H9 (cell line): ENCODE measurements around the gene KLHDC10. TPM values are rescaled to one million over a fixed set of nuclear protein-coding genes. Genes with fewer than 3 reads are reported as not detected.

Source experiments
- DNase-seq: peaks from one replicate; pipeline ENCODE4 v3.0.0-alpha.2; 2017
- H2AFZ ChIP-seq: one replicate; pipeline ENCODE4 v1.6.1; 2013; ENCODE audit warnings: mild to moderate bottlenecking, low read length, control low read depth, moderate library complexity
- H2AK5ac ChIP-seq: 2 replicates; pipeline ENCODE4 v1.6.1; 2013; ENCODE audit warnings: low read length, control low read depth, mixed read lengths; ENCODE audit not compliant: insufficient read length
- H2BK120ac ChIP-seq: one replicate; pipeline ENCODE4 v1.6.1; 2013; ENCODE audit warnings: low read depth, mild to moderate bottlenecking, low read length, control low read depth, inconsistent platforms; ENCODE audit not compliant: poor library complexity, severe bottlenecking
- H2BK12ac ChIP-seq: 2 replicates; pipeline ENCODE4 v1.6.1; 2013; ENCODE audit warnings: low read length, control low read depth, mixed read lengths, low read depth; ENCODE audit not compliant: insufficient read length
- H2BK15ac ChIP-seq: 2 replicates; pipeline ENCODE4 v1.6.1; 2013; ENCODE audit warnings: low read depth, low read length, control low read depth
- H2BK20ac ChIP-seq: one replicate; pipeline ENCODE4 v1.6.1; 2013; ENCODE audit warnings: low read depth, mild to moderate bottlenecking, low read length, control low read depth, inconsistent platforms; ENCODE audit not compliant: poor library complexity, severe bottlenecking
- H2BK5ac ChIP-seq: 2 replicates; pipeline ENCODE4 v1.6.1; 2013; ENCODE audit warnings: low read length, control low read depth, mixed read lengths; ENCODE audit not compliant: insufficient read length
- H3K14ac ChIP-seq: 2 replicates; pipeline ENCODE4 v1.6.1; 2013; ENCODE audit warnings: low read length, control low read depth; ENCODE audit not compliant: insufficient read depth
- H3K18ac ChIP-seq: 2 replicates; pipeline ENCODE4 v1.6.1; 2013; ENCODE audit warnings: low read depth, mild to moderate bottlenecking, mixed read lengths, low read length, control low read depth; ENCODE audit not compliant: insufficient read length
- H3K23ac ChIP-seq: 2 replicates; pipeline ENCODE4 v1.6.1; 2013; ENCODE audit warnings: low read length, control low read depth, mixed read lengths, low read depth; ENCODE audit not compliant: insufficient read length
- H3K23me2 ChIP-seq: 2 replicates; pipeline ENCODE4 v1.6.1; 2013; ENCODE audit warnings: low read depth, mild to moderate bottlenecking, mixed read lengths, low read length, control low read depth; ENCODE audit not compliant: insufficient read length, poor library complexity, severe bottlenecking
- H3K27ac ChIP-seq: 2 replicates; pipeline ENCODE4 v1.5.1; 2013; ENCODE audit warnings: low read length, control low read depth, mixed read lengths, low read depth; ENCODE audit not compliant: insufficient read length
- H3K27me3 ChIP-seq: 2 replicates; pipeline ENCODE4 v1.6.1; 2013; ENCODE audit warnings: low read length, control low read depth, inconsistent platforms; ENCODE audit not compliant: insufficient read depth
- H3K4ac ChIP-seq: 2 replicates; pipeline ENCODE4 v1.6.1; 2013; ENCODE audit warnings: low read depth, mild to moderate bottlenecking, control low read depth, inconsistent platforms, low read length, moderate library complexity
- H3K4me1 ChIP-seq: 2 replicates; pipeline ENCODE4 v1.6.1; 2013; ENCODE audit warnings: low read length, control low read depth, inconsistent platforms; ENCODE audit not compliant: insufficient read depth
- H3K4me2 ChIP-seq: 2 replicates; pipeline ENCODE4 v1.6.1; 2013; ENCODE audit warnings: low read length, control low read depth, mixed read lengths; ENCODE audit not compliant: insufficient read length, insufficient read depth
- H3K56ac ChIP-seq: 2 replicates; pipeline ENCODE4 v1.6.1; 2013; ENCODE audit warnings: low read depth, mild to moderate bottlenecking, mixed read lengths, low read length, control low read depth; ENCODE audit not compliant: insufficient read length
- H3K79me1 ChIP-seq: 2 replicates; pipeline ENCODE4 v1.6.1; 2013; ENCODE audit warnings: low read depth, mild to moderate bottlenecking, moderate library complexity, low read length, control low read depth, inconsistent platforms; ENCODE audit not compliant: insufficient read depth, poor library complexity, severe bottlenecking
- H3K79me2 ChIP-seq: 2 replicates; pipeline ENCODE4 v1.6.1; 2013; ENCODE audit warnings: low read length, control low read depth, inconsistent platforms; ENCODE audit not compliant: insufficient read depth
- H3K9ac ChIP-seq: 2 replicates; pipeline ENCODE4 v1.6.1; 2013; ENCODE audit warnings: low read length, control low read depth, mixed read lengths; ENCODE audit not compliant: insufficient read length; ENCODE audit errors: extremely low read depth
- H3K9me3 ChIP-seq: one replicate; pipeline ENCODE4 v1.6.1; 2013; ENCODE audit warnings: low read depth, low read length, inconsistent platforms; ENCODE audit not compliant: control insufficient read depth
- H3T11ph ChIP-seq: one replicate; pipeline ENCODE4 v1.6.1; 2013; ENCODE audit warnings: mild to moderate bottlenecking, low read length, control low read depth, inconsistent platforms
- H4K20me1 ChIP-seq: one replicate; pipeline ENCODE4 v1.6.1; 2013; ENCODE audit not compliant: control insufficient read depth, insufficient read length, insufficient read depth
- H4K5ac ChIP-seq: 2 replicates; pipeline ENCODE4 v1.6.1; 2013; ENCODE audit warnings: low read depth, mild to moderate bottlenecking, mixed read lengths, low read length, control low read depth; ENCODE audit not compliant: insufficient read length
- H4K8ac ChIP-seq: replicated peaks from 2 replicates; pipeline ENCODE4 v1.6.1; 2013; ENCODE audit warnings: low read length, control low read depth, mixed read lengths, low read depth; ENCODE audit not compliant: insufficient read length
- H4K91ac ChIP-seq: 2 replicates; pipeline ENCODE4 v1.6.1; 2013; ENCODE audit warnings: low read depth, mild to moderate bottlenecking, moderate library complexity, mixed read lengths, low read length, control low read depth; ENCODE audit not compliant: insufficient read length
- H3K27ac Mint-ChIP-seq, 3 experiments: 2 replicates in 2 of 3; 3 replicates in 1 of 3; pipeline ENCODE4 v1.8.0; 2020 to 2021; ENCODE audit warnings: mixed read lengths in 3 of 3, mild to moderate bottlenecking in 1 of 3, moderate library complexity in 1 of 3
- H3K27me3 Mint-ChIP-seq: 2 replicates; pipeline ENCODE4 v1.8.0; 2021; ENCODE audit warnings: low read depth, mild to moderate bottlenecking, moderate library complexity, mixed read lengths
- H3K36me3 Mint-ChIP-seq, 3 experiments: 2 replicates in 2 of 3; 3 replicates in 1 of 3; pipeline ENCODE4 v1.8.0; 2020 to 2021; ENCODE audit warnings: low read depth in 3 of 3, mixed read lengths in 3 of 3; ENCODE audit not compliant: insufficient read depth in 1 of 3
- H3K4me1 Mint-ChIP-seq, 2 experiments: 2 replicates each; pipeline ENCODE4 v1.8.0; 2020; ENCODE audit warnings: mixed read lengths in 2 of 2
- H3K4me3 Mint-ChIP-seq, 2 experiments: 2 replicates in 1 of 2; 3 replicates in 1 of 2; pipeline ENCODE4 v1.8.0; 2020 to 2021; ENCODE audit warnings: mild to moderate bottlenecking in 2 of 2, mixed read lengths in 2 of 2, moderate library complexity in 1 of 2
- H3K9me3 Mint-ChIP-seq, 2 experiments: 2 replicates in 1 of 2; 3 replicates in 1 of 2; pipeline ENCODE4 v1.8.0; 2020; ENCODE audit warnings: mild to moderate bottlenecking in 2 of 2, mixed read lengths in 2 of 2, moderate library complexity in 1 of 2
- CTCF ChIP-seq: fragments of 200-600 bp; sonication (generic); conservative IDR thresholded peaks from 3 replicates; pipeline ENCODE4 v1.8.0; 2021; ENCODE audit warnings: antibody characterized with exemption, mild to moderate bottlenecking
- WGBS: extraction: QIAGEN DNeasy Blood & Tissue Kit; methylation state at CpG from one replicate; pipeline ENCODE4 v1.1.7; 2013; ENCODE audit warnings: missing lambda C conversion rate, low lambda C conversion rate, mixed read lengths; ENCODE audit not compliant: insufficient read length; ENCODE audit errors: extremely low coverage; 5-methylcytosine and 5-hydroxymethylcytosine counted together
- total RNA-seq: library from RNA; stranded (reverse); gene quantifications from 2 replicates; pipeline ENCODE4 v1.2.1, GENCODE V29; 2021

KLHDC10 gene
- total RNA-seq, 1 experiment from 2014 or later = 17.3 TPM

GRCh38 chr7:130108809-130109208, 38.5 kb downstream of the KLHDC10 start:
- H3K23me2 ChIP-seq = no peaks in the 10 kb centered on the region
- H2BK15ac ChIP-seq = no peak overlapping the region
- H3K27ac ChIP-seq = no peak overlapping the region
- no peaks in the 10 kb centered on the region for H3K79me1 ChIP-seq
- Mint-ChIP-seq H3K36me3 (peaks cover 2 to 5% (median 4%) of the 10 kb centered on the region in 3 experiments; a peak in 4 of 7 replicates), H3K9me3 (peaks cover 4 to 7% of the 10 kb centered on the region in 2 experiments; a peak in 4 of 5 replicates), H3K4me3 (no peak overlapping the region), H3K27me3 (no peaks in the 10 kb centered on the region; the same call in 1 of the 2 replicates), H3K4me1 (no peaks in the 10 kb centered on the region; a peak in 1 of 4 replicates), H3K27ac (no peak overlapping the region)
- no peak overlapping the region for H2BK120ac ChIP-seq
- H4K91ac ChIP-seq = no peak overlapping the region
- H2AK5ac ChIP-seq = no peak overlapping the region
- H3K23ac ChIP-seq = no peak overlapping the region
- no peaks in the 10 kb centered on the region for H4K20me1 ChIP-seq
- H2BK12ac ChIP-seq = no peak overlapping the region
- no peak overlapping the region for H3T11ph ChIP-seq
- no peak overlapping the region for H2AFZ ChIP-seq
- no peak for TF ChIP-seq CTCF
- H3K14ac ChIP-seq = no peak overlapping the region
- DNase-seq = no peak
- no peak overlapping the region for H4K5ac ChIP-seq
- WGBS = 100% methylated on average over 1 of the region's 10 CpGs
- no peak overlapping the region for H3K18ac ChIP-seq
- H3K56ac ChIP-seq = no peak overlapping the region
- H3K4me2 ChIP-seq = no peak overlapping the region
- no peak overlapping the region for H2BK20ac ChIP-seq
- H2BK5ac ChIP-seq = no peak overlapping the region
- H3K27me3 ChIP-seq = no peaks in the 10 kb centered on the region
- no peak overlapping the region for H3K9ac ChIP-seq
- no peaks in the 10 kb centered on the region for H3K79me2 ChIP-seq
- H4K8ac ChIP-seq = no peak overlapping the region
- no peaks in the 10 kb centered on the region; the same call in 1 of the 2 replicates for H3K4me1 ChIP-seq
- no peaks in the 10 kb centered on the region for H3K9me3 ChIP-seq
- no peak overlapping the region for H3K4ac ChIP-seq
